ENCODE results near the gene ASAP2.
"Not testable (repeated sequence)": the region's sequence is repeated elsewhere in the genome, so short reads cannot be mapped to it uniquely, and the experiment has no call there.

Gene ASAP2

DNA sequence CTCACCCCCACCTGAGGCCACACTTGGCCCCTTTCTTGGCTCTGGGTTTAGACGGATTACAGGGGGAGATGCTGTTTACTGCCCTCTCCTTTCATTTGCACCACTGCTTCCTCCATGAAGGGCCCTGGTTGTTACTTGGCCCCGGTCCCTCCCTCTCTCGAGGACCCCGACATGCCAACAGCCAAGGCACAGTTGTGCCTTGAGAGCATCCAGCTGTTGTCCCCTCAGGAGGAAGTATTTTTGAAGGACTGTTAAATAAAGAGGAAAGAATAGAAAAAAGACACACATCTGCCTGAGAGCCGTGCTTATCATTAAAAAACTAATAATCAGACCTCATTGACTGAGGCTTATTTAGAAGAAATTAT, 172.8 kb downstream of the ASAP2 start:
- no peak for DNase-seq (ENCODE audit: low read depth in 2 of 2)

DNA sequence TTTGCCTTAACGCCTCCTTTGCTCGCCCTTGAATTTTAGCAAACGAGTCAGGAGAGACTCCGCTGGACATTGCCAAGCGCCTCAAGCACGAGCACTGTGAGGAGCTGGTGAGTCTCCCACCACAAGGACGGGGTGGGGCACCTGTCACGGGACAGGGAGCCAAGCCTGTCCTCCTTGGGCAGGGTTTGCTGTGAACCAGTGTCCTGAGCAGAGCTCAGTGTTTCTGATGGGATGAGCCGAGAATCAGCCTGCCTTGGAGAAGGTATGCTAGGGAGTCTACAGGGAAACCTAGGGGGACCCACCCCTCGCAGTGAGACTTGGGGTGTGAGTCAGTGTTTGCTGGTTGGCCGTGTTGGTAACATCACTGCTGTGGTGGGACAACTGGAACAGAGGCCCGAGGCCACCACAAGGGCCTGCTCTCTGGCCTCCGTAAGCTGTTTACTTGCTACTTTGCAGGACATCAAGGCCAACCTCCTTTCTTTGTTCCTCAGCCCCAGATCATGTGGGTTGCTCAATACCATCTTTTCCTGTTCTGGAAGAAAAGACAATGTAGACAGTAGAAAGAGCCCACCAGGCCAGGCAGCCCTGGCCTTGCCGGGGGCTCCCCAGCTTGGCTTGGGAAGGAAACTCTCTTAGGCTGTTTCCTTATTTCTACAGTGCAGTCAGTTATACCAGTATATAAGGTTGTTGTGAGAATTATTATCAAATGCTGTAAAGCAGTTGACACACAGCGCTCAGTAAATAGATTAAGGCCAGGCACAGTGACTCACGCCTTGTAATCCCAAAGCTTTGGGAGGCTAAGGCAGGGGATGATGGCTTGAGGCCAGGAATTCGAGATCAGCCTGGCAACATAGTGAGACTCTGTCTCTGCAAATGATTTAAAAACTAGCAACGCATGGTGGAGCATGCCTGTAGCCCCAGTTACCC, 174.4 kb downstream of the ASAP2 start:
- DNase-seq (ENCODE audit: low read depth in 2 of 2): peak; percentile 86 to 90

DNA sequence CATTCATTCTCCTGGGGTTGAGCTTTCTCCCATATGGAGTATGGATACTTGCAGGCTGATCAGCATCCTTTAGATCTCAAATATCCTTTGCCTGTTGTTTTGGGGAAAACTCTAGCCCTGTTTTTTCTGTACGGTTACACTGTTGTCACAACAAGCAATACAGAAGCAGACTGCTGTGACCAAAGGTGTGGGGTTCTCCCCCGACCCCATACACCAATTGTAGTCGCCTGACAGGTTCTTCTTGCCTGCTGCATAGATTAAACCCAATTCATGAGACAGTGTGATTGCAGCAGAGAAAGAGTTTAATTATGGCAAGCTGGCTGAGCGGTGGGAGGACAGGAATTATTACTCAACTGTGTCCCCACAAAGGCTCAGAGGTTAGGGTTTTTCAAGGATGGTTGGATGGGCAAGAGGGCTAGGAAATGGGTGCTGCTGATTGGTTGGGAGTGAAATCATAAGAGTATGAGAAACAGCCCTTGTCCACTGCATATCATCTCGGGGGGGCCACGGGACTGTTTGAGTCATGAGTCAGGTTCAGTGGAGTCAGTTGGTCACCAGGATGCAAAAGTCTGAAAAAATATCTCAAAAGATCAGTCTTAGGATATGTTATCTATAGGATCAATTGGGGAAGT, 176.1 kb downstream of the ASAP2 start:
- no peak for DNase-seq (ENCODE audit: low read depth in 2 of 2)

DNA sequence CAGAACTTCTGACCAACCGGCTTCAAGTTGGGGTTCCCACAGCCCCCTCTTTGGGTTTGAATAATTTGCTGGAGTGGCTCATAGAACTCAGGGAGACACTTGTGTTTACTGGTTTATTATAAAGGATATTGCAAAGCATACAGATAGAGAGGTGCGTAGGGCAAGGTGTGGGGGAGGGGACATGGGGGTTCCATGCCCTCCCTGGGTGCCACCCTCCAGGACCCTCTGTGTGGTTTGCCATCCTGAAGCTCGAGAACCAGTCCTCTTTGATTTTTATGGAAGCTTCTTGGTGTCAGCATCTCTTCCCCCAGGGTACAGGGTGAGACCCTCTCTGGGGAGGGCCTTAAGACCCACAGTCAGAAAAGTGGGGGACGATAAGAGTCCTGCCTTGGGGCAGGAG, 177.9 kb downstream of the ASAP2 start:
- no peak for DNase-seq (ENCODE audit: low read depth in 2 of 2)

DNA sequence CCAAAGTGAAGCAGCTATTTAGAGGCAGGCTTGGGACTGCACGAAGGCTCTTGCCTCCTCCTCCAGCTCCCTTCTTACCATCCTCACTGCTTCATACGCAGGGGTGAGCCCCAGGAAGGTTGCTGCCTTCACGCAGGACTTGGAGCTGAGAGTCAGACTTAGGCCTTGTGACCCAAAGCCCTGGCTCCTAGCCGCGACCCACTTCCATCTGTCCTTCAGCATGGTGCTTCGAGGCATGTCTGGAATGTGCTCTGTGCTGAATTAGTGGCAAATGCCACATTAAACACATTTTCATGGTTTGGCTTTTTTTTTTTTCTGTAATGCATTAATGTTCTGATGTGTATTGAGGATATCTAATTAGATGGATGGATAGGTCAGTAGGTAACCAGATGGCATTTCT, 179.2 kb downstream of the ASAP2 start:
- DNase-seq (ENCODE audit: low read depth in 2 of 2): no peak

DNA sequence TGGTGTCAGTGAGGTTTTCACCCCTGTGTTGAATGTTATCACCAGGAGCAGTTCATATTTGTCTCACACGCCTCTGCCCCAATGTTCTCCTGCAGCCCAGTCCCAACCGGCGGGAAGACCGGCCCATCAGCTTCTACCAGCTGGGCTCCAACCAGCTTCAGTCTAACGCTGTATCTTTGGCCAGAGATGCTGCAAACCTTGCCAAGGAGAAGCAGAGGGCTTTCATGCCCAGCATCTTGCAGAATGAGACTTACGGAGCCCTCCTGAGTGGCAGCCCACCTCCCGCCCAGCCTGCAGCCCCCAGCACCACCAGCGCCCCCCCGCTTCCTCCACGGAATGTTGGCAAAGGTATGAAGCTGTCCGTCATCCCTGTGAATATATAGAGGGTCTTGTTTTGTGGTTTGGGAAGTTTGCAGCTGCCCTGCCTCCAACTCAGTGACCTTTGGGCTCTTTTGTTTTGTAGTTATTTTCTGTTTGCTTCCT, 181.6 kb downstream of the ASAP2 start:
- DNase-seq (ENCODE audit: low read depth in 2 of 2): no peak

DNA sequence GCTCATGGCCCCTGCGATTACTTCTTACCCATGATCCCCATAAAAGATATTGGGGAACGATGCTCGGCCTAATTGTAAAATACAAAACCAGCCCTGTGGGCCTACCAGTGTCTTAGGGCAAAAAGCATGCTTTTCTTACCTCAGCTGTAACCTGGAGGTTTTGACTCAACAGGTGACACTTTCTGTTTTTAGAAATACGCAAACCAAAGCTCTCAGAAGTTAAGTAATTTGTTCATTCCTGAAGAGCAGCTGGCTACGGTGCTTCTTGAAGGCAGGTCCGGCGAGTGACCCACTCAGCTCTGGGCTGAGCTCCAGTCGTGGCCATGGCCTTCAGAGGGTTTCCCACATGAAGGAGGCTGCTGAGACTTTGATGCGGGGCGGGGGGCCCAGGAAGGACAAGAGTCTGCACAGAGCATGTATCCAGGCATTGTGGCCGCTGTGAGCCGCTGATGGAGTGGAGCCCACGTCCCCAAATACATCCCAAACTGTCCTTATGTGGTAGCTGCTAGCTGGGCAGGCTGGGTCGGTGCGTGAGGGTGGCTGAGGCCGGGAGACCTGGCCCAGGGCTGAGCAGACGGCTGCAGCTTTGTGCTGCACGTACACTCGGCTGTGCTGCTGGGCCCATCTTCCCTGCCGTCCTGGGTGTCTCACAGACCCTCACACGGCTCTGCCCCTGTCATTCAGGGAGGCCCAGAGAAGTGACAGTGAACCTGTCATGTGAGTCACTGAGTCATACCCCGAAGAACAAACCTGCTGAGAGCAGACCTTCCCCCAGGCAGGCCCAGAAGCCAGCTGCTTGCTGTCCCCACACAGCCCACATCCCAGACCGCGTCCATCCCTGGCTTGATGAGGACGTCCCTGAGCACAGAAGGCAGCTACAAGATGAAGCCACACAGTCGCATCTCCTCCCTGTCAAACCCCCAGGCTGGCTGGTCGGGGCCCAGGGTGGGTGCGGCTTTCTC, 182.6 kb downstream of the ASAP2 start:
- DNase-seq (ENCODE audit: low read depth in 2 of 2): no peak

DNA sequence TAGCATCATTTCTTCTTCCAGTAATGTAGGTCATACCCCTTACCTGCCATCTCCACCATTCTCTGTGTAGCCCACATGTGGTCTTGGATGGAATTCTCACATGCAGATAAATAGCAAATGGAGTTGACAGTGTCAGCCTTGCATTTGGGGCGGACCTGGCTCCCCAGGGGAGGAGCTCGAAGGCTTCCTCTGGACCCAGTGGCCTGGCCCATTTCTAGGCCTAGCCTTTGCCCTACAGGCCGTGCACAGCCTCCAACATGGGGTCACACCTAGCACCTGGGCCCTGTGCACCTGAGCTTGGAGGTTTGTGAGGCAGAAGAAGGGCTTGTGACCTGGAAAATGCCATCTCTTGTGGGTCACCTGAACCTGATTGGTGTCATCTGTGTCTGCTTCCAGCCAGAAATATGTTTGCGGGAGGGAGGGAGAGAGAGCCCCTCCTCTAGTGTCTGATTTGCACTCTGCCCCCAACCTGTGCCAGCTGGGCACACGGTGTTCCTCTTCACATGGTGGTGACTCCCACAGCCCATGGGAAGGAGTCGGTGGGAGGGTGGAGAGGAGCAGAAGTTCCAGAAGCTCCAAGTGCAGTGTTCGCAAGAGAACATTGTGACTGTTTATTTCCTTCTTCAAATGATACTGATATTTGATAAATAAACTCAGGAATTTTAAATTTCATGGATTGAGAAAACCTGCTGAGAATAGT, 183.7 kb downstream of the ASAP2 start:
- DNase-seq (ENCODE audit: low read depth in 2 of 2): no peak

DNA sequence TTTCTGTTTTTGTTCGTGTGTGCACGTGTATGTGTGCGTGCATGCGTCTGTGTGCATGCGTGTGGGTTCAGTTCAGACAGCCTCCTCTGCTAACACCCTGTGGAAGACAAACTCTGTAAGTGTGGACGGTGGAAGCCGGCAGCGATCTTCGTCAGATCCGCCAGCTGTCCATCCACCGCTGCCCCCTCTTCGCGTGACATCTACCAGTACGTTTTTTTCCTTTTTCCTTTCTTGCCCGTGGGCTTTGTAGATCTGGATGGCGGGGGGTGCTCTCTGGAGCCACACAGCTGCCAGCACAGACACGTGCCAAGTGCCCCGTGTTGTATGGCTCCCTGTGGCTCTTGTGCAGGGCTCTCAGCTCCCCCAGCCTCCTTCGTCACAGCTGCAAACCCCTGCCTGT, 184.4 kb downstream of the ASAP2 start:
- DNase-seq (ENCODE audit: low read depth in 2 of 2): no peak

DNA sequence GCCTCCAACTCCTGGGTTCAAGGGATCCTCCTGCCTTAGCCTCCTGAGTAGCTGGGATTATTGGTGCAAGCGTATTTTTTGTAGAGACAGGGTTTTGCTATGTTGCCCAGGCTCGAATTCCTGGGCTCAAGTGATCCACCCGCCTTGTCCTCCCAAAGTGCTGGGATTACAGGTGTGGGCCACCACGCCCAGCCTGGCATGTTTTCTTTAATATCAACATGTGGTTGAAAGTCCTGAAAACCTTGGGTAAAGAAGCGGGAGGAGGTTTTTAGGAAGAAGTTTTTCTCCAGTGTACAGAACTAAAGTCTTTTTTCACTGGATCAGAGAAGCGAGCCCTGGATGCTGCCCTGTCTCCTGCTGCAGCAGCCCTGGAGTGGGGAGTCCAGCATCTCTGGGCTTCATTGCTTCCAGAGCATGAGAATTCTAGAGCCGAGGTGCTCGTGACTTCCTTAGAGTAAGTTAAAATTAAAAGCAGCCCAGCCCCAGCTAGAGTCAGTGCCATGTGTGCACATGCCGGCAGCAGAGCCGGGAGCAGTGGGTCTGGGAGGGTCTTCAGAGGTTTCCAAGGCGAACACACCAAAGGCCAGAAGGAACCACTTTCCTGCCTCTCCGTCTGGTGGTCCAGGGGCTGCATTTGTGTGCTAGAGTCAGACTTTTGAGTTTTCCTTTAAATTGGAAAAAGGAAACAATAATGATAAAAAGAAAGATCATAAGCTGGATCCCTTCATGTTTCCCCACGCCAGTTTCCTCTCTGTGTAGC, 185.5 kb downstream of the ASAP2 start:
- DNase-seq (ENCODE audit: low read depth in 2 of 2): no peak

DNA sequence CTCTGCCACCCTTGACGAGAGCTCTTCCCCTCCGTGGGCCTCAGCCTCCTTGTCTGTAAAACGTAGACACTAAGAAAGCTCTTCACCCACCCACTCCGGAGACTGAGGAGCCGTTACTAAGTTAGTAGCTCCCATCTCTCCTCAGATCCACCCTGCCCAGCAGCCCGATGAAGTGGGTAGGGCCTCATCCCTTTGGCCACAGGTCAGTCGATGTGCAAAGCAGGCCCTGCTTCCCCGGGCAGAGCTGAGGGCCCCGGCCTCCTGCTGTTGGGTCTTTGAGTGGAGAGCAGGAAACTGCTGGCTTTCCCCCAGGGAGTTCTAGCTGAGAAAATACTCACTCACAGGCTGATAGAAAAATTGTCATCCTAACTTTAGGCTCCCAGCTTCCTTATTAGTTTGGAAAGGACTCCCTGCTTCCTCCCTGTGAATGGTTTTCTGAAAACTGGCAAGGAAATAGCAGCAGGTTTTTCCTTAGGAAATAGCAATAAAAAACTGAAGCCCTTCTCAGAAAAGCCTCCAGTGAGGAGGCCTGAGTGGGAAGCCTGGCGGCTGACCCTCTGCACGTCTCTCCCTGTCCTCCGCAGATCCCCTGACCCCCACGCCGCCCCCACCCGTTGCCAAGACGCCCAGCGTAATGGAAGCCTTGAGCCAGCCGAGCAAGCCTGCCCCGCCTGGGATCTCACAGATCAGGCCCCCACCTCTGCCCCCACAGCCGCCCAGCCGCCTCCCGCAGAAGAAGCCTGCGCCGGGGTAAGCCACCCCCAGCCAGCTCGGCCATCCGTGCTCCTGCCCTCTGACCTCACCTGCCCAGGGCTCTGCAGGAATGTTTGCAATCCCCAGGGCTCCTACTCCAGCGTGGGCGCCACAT, 186.5 kb downstream of the ASAP2 start:
- no peak for DNase-seq (ENCODE audit: low read depth in 2 of 2)

DNA sequence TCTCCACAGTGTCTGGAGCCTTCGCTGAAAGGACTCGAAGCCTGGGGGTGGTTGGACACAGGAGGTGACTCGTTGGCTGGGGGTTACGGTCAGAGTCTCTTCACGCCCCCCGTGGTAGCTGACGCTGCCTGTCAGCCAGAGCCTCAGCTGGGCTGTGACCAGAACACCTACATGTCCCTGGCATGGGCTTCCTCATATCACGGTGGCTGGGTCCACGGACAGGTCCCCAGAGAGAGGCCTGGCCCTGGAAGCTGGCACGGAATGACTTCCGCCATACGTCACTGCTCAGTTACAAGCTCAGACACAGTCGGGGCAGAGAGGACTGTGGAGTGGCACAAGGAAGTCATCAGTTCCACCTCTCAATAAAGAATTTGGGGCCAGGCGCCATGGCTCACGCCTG, 188.2 kb downstream of the ASAP2 start:
- DNase-seq (ENCODE audit: low read depth in 2 of 2): no peak

DNA sequence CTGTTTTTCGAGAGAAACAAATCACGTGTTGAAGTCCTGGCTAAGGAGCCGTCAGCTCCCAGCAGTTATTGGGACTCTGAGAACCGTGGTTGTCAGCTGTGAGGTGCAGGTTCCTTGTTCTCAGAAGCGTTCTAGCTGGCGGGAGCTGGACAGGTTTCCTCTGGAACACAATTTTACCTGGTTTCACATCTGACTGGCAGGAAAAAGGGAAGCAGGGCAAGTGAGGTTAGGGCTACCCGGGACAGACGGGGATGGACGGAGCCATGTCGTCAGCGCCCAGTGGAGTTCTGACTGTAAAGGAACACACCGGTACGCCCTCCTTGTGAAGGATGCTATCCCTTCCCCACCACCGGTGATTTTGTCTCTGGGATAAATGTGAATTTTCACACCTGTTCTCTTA, 190.6 kb downstream of the ASAP2 start:
- no peak for DNase-seq (ENCODE audit: low read depth in 2 of 2)

DNA sequence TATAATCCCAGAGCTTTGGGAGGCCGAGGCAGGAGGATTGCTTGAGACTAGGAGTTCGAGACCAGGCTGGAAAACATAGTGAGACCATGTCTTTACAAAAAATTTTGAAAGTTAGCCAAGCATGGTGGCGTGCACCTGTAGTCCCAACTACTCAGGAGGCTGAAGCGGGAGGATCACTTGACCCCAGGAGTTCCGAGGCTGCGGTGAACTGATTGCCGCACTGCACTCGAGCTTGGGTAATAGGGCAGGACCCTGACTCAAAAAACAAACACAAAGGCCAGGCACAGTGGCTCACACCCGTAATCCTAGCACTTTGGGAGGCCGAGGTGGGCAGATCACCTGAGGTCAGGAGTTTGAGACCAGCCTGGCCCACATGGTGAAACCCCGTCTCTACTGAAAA, 191.6 kb downstream of the ASAP2 start:
- DNase-seq (ENCODE audit: low read depth in 2 of 2): not testable (repeated sequence)

DNA sequence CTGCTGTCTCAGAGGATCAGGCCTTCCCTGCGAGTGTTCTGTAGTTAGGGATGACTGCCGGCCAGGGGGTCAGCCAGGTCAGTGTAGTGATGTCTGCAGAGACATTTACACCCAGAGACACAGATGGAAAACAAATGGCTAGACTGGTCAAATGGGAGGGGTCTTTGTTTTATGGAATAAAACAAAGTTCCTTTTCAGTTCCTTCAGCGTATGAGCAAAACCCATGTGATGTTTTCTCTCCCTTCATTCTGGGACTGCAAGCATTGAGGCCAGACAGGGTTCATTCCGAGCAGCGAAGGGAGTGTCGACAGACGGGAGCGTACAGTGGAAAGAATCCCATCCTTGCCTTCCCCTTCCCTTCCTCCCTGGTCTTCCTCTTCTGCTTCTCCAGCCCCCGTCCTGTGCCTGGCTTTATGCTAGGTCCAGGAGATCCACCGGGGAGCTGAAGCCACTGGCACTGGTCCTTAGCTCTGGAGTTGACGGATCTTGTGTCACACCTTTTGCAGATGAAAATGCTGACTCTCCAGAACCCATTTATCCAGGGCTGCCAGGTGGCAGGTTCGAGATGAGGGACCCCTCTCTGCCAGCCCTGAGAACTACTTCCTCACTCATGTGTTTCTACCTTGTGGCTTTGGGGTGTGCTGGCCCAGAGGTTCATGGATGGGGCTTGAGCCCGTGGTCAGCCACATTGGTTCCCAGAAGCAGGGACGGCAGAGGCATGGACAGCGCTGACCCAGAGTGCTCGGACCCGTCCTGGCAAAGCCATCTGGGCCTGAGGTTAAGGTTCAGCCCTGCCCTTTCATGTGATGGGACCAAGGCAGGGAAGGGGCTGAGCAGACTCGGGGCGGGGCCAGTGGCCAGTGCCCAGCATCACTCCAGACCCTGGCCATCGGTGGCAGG, 192.5 kb downstream of the ASAP2 start:
- DNase-seq (ENCODE audit: low read depth in 2 of 2): no peak

DNA sequence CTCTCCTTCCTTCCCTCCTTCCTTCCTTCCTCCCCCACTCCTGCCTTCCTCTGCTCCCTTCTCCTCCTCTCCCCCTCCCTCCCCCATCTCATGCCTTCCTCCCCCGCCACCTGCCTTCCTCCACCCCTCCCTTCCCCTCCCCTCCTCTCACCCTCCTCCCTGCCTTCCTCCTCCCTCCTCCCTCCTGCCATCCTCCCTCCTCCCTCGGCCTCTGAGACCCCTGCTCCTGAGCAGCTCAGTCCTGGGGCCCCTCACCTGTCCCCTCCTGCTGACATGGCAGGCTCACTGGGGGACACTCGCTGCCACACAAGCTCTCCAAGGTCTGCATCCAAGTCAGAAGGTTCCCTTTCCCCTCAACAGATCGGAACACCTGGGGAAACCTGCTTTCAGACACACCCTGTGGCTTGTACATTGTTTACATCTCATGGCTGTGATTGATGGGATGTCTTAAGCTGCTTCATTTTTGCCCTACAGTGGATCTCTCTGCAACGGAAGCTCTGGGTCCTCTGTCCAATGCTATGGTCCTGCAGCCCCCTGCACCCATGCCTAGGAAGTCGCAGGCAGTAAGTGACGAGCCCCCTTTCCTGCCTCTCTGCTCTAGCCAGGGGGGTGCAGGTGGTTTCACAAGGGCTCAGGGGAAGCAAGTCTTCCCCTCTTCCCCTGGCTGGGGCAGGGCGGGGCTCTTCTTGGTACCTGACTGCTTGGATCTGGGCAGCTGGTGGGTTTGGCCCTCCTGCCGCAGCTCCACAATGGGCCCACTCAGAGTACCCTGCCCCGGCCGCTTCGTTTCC, 193.9 kb downstream of the ASAP2 start:
- DNase-seq (ENCODE audit: low read depth in 2 of 2): no peak

DNA sequence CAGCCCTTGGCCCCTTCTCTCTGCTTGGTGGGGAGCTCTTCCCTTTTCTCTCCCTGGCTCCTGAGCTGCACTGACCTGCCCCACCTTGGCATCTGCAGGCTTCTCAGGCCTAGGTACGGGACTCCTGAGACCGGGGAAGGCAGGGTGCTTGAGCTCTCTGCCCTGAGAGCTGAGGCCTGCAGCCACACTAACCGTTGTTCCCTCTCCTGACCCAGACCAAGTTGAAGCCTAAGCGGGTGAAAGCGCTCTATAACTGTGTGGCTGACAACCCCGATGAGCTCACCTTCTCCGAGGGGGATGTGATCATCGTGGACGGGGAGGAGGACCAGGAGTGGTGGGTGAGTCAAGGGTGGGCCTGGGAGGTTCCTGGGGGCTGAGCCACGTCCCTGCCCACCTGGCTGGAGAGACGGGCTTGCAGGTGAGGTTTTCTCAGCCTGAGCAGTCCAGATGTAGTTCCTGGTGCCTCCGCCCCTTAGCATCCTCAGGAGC, 194.5 kb downstream of the ASAP2 start:
- no peak for DNase-seq (ENCODE audit: low read depth in 2 of 2)

Measured in fibroblast of skin of left biceps (primary cell).